Limb (tissue), 2 donors: ENCODE data around the gene RFTN1.

Experiments used
- DNase-seq, 2 donors: peaks; one replicate each; pipeline ENCODE4 v3.0.0-alpha.2; 2016; ENCODE audit errors: extremely low spot score in 2 of 2

Gene RFTN1

GRCh38 chr3:16380421-16380820 lies 133.1 kb downstream of the RFTN1 start:
- no peak for DNase-seq

GRCh38 chr3:16379838-16380237 lies 133.7 kb downstream of the RFTN1 start:
- DNase-seq, result no peak

GRCh38 chr3:16378920-16379319 lies 134.6 kb downstream of the RFTN1 start:
- no peak for DNase-seq

- DNase-seq, result no peak
Measured at GRCh38 chr3:16378415-16378814, 135.1 kb downstream of the RFTN1 start.

GRCh38 chr3:16377847-16378302 lies 135.6 kb downstream of the RFTN1 start:
- no peak for DNase-seq

- no peak for DNase-seq
Measured at GRCh38 chr3:16377196-16377595, 136.3 kb downstream of the RFTN1 start.

- no peak for DNase-seq
Measured at GRCh38 chr3:16375891-16376290, 137.6 kb downstream of the RFTN1 start.

GRCh38 chr3:16374935-16375245 lies 138.6 kb downstream of the RFTN1 start:
- DNase-seq, result no peak

GRCh38 chr3:16374047-16374934 lies 139.2 kb downstream of the RFTN1 start:
- no peak for DNase-seq

- DNase-seq, result no peak
Measured at GRCh38 chr3:16373341-16373946, 140.1 kb downstream of the RFTN1 start.

GRCh38 chr3:16372362-16373292 lies 140.9 kb downstream of the RFTN1 start:
- no peak for DNase-seq

- DNase-seq, result no peak
Measured at GRCh38 chr3:16370872-16371740, 142.4 kb downstream of the RFTN1 start.

GRCh38 chr3:16370503-16370871 lies 143.0 kb downstream of the RFTN1 start:
- no peak for DNase-seq

- no peak for DNase-seq
Measured at GRCh38 chr3:16369885-16370284, 143.6 kb downstream of the RFTN1 start.

- DNase-seq, result no peak
Measured at GRCh38 chr3:16369276-16369675, 144.2 kb downstream of the RFTN1 start.

- no peak for DNase-seq
Measured at GRCh38 chr3:16366581-16366980, 146.9 kb downstream of the RFTN1 start.

- no peak for DNase-seq
Measured at GRCh38 chr3:16365491-16366128, 147.9 kb downstream of the RFTN1 start.

- DNase-seq, result no peak
Measured at GRCh38 chr3:16364963-16365362, 148.5 kb downstream of the RFTN1 start.

- DNase-seq, result no peak
Measured at GRCh38 chr3:16364323-16364722, 149.2 kb downstream of the RFTN1 start.

- DNase-seq, result no peak
Measured at GRCh38 chr3:16363636-16364035, 149.9 kb downstream of the RFTN1 start.

- DNase-seq, result no peak
Measured at GRCh38 chr3:16362770-16363169, 150.7 kb downstream of the RFTN1 start.
